WI38 (cell line): Measurements from ENCODE around the gene ACSM2A.
"Not testable (repeated sequence)": the region's sequence is repeated elsewhere in the genome, so short reads cannot be mapped to it uniquely, and the experiment has no call there.

Experiments used
- H3K4me3 ChIP-seq: 2 replicates; pipeline ENCODE4 v1.5.1; 2011; ENCODE audit warnings: low read depth, mild to moderate bottlenecking, control low read depth, low read length
- CTCF ChIP-seq: IDR thresholded peaks from 2 replicates; pipeline ENCODE4 v1.5.1; 2012; ENCODE audit warnings: low read depth, mild to moderate bottlenecking, control low read depth, low read length

ACSM2A gene

DNA sequence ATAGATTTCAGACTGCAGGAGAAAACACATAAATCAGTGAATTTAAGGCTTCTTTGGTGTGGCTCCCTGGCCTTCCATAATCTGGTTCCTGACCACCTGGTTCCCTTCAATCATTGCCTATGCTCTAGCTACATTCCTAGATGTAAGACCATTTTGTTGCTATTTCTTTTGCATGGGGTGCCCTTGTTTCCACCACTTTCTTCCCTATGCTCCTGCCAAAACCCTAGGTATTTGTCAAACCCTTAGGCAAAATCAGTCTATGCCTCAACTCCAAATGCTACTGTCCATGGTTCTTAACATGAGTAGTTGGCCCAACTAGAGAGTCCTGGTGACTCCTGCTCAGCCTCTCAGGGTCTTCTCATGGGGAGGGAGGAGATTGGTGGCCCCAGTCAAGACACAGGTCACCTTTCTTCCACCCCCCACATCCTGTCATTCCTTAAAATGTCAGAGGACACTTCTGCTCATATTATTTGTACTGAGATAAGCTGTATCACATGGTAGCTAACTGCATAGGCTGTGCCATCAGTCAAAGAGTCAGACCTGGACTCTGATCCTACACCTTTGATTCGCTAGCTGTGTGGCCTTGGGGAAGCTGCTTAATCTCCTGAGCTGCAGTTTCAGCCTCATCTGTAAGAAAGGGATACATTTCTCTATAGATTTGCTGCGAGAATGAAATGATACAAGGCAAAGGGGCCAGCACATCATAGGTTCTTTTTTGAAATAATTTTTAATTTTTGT, 27.0 kb upstream of the ACSM2A start:
- TF ChIP-seq CTCF: no peak
- H3K4me3 ChIP-seq: no peak overlapping the region

DNA sequence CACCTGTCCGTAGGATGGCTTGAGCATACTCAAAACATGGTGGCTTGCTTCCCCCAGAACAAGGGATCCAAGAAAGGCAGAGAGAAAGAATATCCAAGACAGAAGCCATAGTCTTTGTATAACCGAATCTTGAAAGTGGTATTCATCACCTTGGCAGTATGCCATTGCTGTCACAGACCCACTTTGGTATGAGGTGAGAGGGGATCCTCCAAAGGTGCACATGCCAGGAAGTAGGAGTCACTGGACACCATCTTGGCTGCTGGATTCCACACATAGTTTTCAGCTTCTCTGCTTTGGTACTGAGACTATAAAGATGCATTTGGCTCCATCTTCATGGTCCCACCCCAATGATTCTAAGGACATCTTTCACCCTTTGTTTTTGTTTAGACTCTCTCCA, 23.9 kb upstream of the ACSM2A start:
- H3K4me3 ChIP-seq: not testable (repeated sequence)

- H3K4me3 ChIP-seq: not testable (repeated sequence)
Observed at GRCh38 chr16:20429499-20429898, 21.8 kb upstream of the ACSM2A start.

- not testable (repeated sequence) for H3K4me3 ChIP-seq
Observed at GRCh38 chr16:20430480-20430879, 20.8 kb upstream of the ACSM2A start.

- TF ChIP-seq CTCF: no peak
- H3K4me3 ChIP-seq: no peak overlapping the region
Observed at GRCh38 chr16:20430948-20431347, 20.4 kb upstream of the ACSM2A start.

DNA sequence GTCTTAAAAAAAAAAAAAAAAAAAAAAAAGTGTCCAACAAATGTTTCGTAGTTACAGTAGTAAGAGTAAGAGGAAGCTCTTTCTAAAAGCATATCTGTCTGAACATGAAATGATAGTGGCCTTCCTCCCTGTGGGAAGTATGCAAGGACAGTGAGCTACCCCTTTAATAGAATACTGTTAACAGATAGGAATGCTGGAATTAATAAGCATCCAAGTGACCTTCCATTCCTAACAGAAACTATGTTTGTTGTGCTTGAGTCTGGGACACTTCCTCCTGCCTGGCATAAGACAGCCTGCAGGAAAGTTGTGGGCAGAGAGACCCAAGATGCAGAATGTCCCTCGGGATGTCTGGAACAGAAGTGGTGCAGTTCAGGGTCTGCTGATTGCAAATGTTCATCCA, 12.4 kb upstream of the ACSM2A start:
- not testable (repeated sequence) for H3K4me3 ChIP-seq

- not testable (repeated sequence) for H3K4me3 ChIP-seq
Observed at GRCh38 chr16:20439820-20440231, 11.5 kb upstream of the ACSM2A start.

DNA sequence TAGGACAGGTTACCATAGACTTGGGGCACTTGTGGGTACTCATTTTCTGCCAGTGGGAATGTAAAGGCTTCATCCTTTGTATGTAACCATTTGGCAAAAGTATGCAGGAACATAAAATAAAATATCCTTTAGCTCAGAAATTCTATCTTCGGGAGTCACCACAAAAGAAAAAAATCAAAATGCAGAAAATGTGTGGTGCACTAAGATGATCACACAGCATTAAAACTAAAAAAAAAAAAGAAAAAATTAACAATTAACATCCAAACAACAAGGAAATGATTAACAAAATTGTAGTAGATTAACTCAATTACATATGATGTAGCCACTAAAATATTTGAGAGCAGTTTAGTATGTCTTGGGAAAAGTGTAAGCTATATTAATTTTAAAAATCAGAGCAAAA, 10.6 kb upstream of the ACSM2A start:
- not testable (repeated sequence) for H3K4me3 ChIP-seq

DNA sequence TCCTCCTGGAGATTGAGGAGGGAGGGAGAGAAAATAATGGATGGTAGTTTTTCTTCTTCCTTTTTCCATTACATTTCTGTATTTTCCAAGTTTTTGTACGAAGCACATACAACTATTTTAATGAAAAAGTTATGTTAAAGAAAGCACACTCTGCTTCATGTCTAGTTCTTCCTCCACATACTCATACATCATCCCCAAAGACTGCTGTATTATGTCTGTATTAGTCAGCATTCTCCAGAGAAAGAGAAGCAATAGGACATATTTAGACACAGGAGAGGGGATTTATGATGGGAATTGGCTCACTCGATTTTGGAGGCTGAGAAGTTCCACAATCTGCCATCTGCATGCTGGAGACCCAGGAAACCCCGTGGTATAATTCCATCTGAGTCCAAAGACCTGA, 10.1 kb upstream of the ACSM2A start:
- H3K4me3 ChIP-seq: no peak overlapping the region
- no peak for TF ChIP-seq CTCF

DNA sequence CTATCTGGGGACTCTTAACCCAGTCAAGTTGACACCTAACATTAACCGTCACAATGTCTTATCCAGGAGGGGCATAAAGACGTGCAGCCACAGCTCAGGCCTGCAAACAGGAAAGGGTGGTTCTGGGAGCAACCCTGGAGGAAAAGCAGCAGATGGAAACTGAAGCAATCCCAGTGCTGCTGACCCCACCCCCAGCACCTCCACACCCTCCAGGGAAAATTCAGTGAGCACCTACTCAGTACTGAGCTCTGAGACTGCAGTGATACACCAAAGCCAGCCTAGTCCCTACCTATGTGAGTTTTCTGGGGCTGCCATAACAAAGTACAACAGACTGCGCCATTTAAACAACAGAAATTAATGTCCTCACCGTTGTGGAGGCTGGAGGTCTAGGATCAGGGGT, 9.5 kb upstream of the ACSM2A start:
- not testable (repeated sequence) for H3K4me3 ChIP-seq

GRCh38 chr16:20446652-20447393, 4.5 kb upstream of the ACSM2A start:
- not testable (repeated sequence) for H3K4me3 ChIP-seq

DNA sequence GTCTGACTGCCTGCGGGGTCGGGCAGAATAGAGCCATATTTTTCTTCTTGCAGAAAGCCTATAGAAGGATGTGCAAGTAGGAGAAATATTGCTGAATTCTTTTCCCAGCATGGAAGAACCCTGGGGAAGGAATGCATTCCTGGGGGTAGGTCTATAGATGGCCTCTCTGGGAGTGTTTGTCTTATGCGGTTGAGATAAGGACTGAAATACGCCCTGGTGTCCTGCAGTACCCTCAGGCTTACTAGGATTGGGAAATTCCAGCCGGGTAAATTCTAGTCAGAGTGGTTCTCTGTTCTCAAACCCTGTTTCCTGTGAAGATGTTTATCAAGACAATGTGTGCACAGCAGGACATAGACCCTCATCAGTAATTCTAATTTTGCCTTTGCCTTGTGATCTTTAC, 2.3 kb downstream of the ACSM2A start:
- H3K4me3 ChIP-seq: not testable (repeated sequence)

GRCh38 chr16:20459227-20459626, 7.9 kb downstream of the ACSM2A start:
- not testable (repeated sequence) for H3K4me3 ChIP-seq

GRCh38 chr16:20460313-20460712, 9.0 kb downstream of the ACSM2A start:
- not testable (repeated sequence) for H3K4me3 ChIP-seq

- not testable (repeated sequence) for H3K4me3 ChIP-seq
Observed at GRCh38 chr16:20468954-20469353, 17.6 kb downstream of the ACSM2A start.

DNA sequence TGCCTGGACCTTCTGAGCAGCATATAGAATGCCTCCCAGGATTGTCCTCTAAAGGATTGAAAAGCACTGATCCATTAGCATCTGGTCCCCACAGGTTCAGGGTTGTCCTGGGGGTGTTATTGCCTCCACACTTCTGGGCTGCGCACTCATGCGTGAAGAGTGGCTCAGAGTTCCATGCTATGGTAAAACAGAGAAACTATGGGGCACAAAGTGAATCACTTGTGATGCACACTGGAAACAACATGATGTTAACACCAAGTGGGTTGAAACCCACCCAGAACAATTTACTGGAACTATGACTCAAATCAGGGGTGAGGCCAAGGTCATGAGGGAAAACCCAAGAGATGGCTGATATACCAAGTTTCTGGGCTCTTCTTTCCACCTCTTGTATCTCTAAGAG, 18.6 kb downstream of the ACSM2A start:
- H3K4me3 ChIP-seq: not testable (repeated sequence)

- not testable (repeated sequence) for H3K4me3 ChIP-seq
Observed at GRCh38 chr16:20470732-20471131, 19.4 kb downstream of the ACSM2A start.
